HS-27A (cell line): Measurements from ENCODE around the gene TRAPPC6A.

Experiments
- DNase-seq: peaks from one replicate; pipeline ENCODE4 v3.0.0-alpha.2; 2012; ENCODE audit warnings: low read depth, missing footprints

TRAPPC6A gene

DNA sequence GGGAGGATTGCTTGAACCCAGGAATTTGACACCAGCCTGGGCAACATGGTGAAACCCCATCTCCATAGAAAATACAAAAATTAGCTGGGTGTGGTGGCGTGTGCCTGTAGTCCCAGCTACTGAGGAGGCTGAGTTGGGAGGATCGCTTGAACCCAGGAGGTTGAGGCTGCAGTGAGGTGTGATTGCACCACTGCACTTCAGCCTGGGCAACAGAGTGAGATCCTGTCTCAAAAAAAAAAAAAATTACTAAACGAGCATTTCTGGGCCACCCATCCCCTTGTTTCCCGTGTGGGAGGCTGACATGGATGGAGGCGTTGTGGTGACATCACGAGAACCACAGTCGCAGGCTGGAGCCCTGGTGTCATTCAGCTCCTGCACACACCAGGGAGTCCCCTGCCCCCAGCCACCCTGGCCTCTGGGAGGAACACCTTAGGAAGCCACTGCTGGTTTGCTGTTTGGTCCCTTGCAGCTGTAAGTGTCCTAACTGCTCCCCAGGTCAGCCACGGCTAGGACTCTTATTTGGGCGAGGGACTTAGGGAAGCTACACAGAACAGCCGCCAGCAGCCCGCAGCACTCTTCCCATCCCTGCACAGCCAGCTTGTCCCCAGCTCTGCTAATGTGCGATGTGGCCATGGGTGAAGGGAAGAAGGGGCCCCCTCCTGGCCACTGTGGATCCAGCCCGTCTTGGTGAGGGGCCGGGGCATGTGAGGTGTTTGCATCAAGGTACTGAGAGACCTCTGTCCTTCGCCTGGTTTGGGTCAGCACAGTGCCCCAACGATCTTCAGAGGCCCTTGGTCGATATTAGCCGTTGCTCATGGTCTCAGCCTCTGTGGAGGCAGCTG lies 30.0 kb downstream of the TRAPPC6A start:
- DNase-seq, result no peak

DNA sequence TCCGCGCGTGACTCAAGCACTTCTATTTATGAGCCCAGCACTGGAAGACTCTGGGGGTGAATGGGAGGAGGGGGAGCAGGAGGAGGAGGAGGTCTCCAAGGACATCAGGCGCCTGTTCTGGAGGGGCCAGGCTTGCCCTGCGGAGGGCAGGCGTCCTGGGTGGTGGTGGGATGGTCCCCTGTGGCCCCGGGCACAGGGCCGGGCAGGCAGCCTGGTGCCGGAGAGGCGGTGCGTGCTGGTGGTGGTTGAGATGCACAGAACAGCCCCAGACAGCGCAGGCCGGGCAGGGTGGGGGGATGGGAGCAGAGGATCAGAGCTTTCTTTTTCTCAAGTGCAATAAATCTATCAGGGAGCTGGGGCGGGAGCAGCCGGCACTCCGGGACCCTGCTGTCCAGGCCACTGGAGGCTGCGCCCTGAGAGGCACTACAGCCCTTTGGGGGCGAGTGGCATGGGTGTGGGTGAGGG lies 31.3 kb downstream of the TRAPPC6A start:
- no peak for DNase-seq

DNA sequence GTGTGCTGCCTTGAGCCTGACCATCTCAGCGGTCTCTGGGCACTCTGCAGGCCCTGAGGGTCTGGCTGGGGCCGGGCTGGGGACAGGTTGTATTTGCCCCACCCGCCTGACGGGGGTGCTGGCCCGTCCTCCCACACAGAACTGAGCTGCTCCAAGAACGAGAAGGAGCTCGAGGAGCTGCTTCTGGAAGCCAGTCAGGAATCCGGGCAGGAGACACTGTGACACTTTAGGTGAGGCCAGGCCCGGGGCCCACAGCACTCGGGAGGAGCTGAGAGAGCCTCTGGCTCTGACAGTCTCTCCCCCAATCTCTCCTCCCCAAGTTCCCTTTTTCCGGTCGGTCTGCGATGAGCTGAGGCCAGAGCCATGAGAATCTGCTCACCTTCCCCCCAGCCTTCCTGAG lies 31.8 kb downstream of the TRAPPC6A start:
- DNase-seq, result no peak

DNA sequence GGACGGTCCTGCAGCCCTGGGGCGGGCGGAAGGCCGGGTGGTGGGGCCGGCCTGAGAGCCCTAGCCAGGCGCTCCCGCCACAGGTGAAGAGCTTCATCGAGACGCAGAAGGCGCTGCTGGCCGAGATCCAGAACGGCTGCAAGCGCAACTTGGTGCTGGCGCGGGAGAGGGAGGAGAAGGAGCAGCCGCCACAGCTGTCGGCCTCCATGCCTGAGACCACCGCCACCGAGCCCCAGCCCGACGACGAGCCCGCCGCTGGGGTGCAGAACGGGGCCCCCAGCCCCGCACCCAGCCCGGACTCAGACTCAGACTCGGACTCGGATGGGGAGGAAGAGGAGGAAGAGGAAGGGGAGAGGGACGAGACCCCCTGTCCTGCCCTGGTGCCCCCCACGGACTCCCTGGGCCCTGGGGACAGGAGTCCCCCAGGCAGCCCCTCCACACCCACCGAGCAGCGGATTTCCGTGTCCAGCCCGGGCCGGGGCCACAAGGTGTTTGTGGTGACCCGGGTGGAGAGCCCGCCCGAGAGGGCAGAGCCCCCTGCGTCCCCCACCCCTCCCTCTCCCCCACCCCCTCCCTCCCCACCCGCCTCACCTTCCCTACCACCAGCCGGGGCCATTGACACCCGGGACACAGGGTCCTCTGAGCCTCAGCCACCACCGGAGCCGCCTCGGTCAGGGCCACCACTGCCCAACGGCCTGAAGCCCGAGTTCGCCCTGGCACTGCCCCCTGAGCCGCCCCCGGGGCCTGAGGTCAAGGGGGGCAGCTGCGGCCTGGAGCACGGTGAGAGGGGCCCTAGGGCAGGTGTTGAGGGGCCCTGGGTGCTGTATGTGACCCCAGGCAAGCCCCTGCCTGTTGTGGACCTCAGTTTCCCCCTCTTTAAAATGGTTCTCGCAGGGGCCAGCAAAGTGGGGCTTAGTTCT lies 32.5 kb downstream of the TRAPPC6A start:
- DNase-seq, result no peak

DNA sequence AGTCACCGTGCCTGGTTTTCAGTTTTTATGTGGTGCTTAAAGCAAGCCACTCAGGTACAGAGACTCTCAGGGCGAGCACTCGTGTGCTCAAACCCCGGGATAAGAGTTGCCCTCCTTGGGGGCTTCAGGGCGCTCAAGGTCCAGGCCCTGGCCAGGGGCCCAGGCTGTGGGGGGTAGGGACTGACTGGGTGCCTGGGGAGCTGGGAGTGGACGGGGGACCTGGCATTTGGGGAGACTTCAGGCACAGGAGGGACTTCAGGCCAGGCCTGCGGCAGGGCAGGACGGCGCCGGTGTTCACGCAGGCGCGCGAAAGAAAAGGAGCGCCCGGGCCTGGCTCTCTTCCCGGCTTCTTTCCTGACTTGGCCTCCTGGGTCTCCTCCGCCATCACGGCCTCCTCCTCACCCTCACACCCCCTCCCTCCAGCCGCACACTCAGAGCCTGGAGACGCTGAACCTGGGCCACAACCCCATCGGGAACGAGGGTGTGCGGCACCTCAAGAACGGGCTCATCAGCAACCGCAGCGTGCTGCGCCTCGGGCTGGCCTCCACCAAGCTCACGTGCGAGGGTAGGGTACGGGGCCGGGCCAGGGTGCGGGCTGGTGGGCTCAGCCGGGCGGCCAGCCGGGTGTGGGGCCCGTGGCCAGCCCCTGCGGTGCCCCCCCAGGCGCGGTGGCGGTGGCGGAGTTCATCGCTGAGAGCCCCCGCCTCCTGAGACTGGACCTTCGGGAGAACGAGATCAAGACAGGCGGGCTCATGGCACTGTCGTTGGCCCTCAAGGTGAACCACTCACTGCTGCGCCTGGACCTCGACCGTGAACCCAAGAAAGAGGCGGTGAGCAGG lies 33.4 kb downstream of the TRAPPC6A start:
- DNase-seq, result no peak

DNA sequence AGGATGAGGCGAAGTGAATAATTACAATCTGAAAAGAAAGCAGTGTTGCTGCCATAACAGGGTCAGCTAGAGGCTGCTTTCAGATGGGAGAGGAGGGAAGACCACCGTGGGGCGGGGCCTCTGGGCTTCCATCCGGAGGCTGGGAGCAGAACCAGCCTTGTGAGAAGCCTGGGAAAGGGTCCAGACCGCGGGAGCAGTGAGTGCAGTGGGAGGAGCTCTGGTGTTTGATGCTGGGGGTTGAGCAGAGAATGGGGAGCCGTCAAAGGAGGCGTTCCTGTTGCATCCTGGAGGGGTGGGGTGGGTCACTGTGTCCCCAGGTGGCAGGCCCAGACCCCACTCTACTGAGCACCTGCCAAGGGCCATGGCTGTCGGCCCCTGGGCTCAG lies 35.3 kb downstream of the TRAPPC6A start:
- DNase-seq, result no peak

DNA sequence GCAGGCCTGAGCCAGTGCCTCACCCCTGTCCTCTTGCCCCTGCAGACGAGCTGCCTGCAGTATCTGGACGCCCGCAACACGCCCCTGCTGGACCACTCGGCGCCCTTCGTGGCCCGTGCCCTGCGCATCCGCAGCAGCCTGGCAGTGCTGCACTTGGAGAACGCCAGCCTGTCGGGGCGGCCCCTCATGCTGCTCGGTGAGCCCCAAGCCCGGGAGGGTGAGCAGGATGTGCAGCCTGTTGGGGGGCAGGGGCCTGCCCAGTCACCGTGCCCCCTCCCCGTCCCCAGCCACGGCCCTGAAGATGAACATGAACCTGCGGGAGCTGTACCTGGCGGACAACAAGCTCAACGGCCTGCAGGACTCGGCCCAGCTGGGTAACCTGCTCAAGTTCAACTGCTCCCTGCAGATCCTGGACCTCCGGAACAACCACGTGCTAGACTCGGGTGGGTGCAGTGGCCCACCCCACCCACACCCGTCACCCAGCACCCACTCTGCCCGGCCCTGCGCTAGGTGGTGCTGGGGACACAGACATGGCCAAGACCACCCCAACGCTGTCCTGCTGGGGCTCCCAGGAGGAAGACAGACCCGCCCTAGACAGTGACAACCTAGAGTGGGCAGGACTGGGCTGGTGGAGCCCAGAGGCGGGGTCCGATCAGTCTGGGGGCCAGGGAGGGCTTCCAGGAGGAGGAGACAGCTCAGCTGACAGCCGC lies 35.9 kb downstream of the TRAPPC6A start:
- DNase-seq, result no peak

GRCh38 chr19:45141203-45141900 lies 36.7 kb downstream of the TRAPPC6A start:
- DNase-seq, result no peak

GRCh38 chr19:45140533-45140932 lies 37.5 kb downstream of the TRAPPC6A start:
- DNase-seq, result no peak

- DNase-seq, result no peak
These were observed 37.9 kb downstream of the TRAPPC6A start for GRCh38 chr19:45140144-45140503.

DNA sequence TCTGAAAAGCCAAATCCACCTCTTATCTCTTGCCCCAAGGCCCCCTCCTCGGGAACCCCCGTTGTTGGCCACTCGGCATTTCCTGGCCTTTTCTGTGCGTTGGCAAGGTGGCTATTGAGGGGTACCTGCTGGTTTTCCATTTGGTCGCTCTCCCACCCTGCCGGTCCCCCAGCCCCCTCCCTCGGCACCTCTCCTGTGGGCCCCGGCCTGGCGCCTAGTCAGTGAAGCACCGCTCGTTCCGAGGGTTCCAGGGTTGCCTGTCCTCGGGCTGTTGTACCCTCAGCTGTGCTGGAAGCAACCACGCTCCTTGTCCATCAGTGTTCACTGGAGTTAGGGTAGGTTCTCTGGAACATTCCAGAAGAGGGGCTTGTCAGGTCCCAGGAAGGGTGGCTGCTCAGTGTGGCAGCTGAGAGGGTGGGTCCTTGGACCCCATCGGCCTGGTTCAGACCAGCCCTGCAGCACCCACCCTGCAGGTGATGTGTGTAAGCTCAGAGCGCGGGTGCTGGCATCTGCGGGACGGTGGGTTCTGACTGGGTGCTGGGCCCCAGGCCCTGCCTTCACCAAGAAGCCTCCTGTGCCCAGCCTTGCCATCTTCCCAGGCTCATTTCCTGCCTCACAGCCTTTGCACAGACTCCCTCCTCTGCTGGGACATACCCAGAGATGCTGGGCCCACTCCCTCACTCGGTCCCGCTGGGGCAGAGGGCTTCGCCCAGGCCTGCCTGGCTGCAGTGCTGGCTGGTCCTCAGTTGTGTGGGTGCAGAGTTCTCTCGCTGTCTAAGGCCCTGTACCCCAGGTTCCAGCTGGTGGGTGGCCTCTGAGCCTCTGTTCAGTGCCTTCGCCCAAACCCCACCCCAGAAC lies 38.5 kb downstream of the TRAPPC6A start:
- DNase-seq, result no peak

DNA sequence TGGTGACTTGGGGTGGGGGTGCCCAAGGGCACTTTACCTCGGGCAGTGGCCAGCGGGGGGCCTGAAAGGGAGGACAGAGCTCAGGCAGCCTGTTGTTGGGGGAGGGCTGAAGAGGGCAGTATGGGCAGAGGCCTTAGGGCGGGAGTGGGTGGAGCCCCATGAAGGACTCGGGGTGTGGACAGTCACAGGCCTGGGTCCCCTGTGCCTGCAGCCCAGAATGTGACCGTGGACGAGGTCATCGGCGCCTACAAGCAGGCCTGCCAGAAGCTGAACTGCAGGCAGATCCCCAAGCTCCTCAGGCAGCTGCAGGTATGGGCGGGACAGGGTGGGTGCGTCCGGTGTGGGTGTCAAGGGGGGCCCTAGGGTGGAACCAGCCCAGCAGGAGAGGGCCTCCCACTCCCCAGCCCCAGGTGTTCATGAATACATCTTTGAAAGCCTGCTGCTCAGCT lies 39.7 kb downstream of the TRAPPC6A start:
- no peak for DNase-seq

GRCh38 chr19:45137179-45137761 lies 40.8 kb downstream of the TRAPPC6A start:
- DNase-seq, result no peak

- no peak for DNase-seq
These were observed 41.4 kb downstream of the TRAPPC6A start for GRCh38 chr19:45136507-45137178.

- DNase-seq, result no peak
These were observed 42.7 kb downstream of the TRAPPC6A start for GRCh38 chr19:45135176-45135885.

DNA sequence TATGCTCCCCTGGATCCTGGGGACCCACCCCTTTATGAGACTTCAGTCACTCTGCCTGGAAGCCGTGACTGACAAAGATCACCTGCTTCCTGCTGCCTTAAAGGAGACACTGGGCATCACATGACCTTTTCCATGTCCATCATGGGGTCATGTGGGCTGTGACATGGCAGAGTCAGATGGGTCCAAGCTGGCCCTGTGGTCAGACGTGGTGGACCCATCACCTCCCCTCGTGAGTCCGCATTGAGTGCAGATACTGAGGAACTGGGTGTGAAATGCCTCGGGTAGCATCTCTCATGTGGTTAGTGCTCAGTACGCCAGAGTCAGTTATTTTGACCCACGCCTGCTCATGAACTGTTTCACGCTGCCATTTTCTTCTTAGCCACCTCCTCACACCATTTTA lies 44.4 kb downstream of the TRAPPC6A start:
- DNase-seq, result no peak

DNA sequence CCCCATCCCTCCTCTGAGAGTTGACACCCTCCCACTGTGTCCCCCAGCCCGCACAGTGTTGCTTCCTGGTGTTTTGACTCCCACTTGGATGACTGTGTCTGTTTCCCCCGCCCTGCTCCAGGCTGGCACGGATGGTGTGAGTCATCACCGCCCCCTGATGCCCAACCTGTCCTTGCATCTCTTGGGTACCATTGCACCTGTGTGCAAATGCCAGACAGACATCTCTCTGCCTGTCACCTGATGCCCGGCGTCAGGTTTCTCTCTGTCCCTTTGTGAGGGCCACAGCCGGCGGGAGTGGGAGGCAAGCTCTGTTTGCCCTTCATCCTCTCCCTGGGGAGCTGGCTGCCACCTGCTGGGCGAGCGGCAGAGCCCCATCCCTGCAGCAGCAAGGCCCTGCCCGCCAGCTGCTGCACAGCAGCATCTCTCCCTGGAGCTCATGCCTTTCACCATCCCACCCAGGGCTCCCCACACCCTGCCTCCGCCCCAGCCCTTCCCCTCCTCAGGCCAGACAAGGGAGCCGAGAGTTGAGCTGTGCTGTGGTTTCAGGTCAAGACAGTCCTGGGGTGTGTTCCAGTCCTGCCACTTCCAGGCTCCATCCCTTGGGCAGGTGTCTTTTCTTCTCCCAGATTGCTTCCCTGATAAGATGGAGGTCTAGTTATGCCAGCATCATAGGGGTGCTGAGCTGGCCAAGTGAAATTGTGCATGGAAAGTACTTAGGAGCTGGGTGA lies 47.0 kb downstream of the TRAPPC6A start:
- DNase-seq, result no peak
